Hepatocyte (in vitro differentiated cells): ENCODE results near the gene CDC45.

ENCODE experiments used
- CTCF ChIP-seq: fragments of 200-600 bp; sonication (generic); IDR thresholded peaks from 2 replicates; pipeline ENCODE4 v1.5.1; 2016; ENCODE audit warnings: antibody characterized with exemption, mild to moderate bottlenecking; ENCODE audit not compliant: poor library complexity
- EZH2 ChIP-seq: fragments of 200-600 bp; sonication (generic); IDR thresholded peaks from 2 replicates; pipeline ENCODE4 v1.6.1; 2016; ENCODE audit warnings: antibody characterized with exemption, mild to moderate bottlenecking, borderline replicate concordance
- EZH2phosphoT487 ChIP-seq: fragments of 200-600 bp; sonication (generic); IDR thresholded peaks from one replicate; pipeline ENCODE4 v1.6.1; 2018; ENCODE audit warnings: antibody characterized with exemption, mild to moderate bottlenecking, low read depth, moderate library complexity; ENCODE audit not compliant: unreplicated experiment, severe bottlenecking

DNA sequence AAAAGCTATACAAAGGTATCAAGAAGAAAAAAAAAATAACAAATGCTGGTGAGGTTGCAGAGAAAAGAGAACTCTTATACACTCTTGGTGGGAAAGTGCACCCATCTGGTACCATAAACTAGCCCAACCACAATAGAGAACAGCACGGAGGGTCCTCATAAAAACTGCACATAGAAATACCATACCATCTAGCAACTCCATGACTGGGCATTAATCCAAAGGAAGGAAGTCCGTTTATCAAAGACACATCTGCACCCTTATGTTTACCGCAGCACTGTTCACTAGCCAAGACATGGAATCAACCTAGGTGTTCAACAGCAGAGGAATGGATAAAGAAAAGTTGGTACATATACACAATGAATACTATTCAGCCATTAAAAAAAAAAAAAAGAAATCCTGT is 55.3 kb downstream of the CDC45 start:
- TF ChIP-seq CTCF (no peak), EZH2phosphoT487 (no peak), EZH2 (no peak)
